ENCODE results near the gene SPATS2L. TPM values are rescaled to one million over a fixed set of nuclear protein-coding genes. Genes with fewer than 3 reads are reported as not detected.

Gene SPATS2L
- total and polyA plus RNA-seq, 2 of the 13 experiments (the other 11 are each of a cell fraction or from before 2014, with no cell fraction given) = 154 to 212 TPM

DNA sequence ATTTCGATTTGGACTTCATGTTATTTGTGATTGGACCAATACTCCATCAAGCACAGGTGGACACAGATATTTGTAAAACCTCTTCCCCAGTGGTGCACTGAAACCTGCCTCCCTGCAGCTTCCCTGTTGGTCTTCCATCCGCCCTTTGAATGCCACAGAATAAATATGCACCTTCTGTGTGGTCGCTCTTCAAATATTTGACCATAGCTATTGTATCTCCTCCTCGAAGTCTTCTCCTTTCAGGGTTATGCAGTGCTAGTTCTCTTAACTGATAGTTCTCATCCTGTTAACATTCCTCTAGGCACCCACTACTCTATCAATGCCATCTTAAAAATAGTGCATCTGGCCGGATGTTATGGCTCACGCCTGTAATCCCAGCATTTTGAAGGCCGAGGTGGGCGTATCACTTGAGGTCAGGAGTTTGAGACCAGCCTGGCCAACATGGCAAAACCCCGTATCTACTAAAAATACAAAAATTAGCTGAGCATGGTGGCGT lies 12.5 kb downstream of the SPATS2L start (continued):
- no peak for TF ChIP-seq ZNF280B (CRISPR knock-in tag; IDR thresholded peaks at IDR 0.05; ENCODE audit: borderline replicate concordance)
- TF ChIP-seq, protein P1, sequence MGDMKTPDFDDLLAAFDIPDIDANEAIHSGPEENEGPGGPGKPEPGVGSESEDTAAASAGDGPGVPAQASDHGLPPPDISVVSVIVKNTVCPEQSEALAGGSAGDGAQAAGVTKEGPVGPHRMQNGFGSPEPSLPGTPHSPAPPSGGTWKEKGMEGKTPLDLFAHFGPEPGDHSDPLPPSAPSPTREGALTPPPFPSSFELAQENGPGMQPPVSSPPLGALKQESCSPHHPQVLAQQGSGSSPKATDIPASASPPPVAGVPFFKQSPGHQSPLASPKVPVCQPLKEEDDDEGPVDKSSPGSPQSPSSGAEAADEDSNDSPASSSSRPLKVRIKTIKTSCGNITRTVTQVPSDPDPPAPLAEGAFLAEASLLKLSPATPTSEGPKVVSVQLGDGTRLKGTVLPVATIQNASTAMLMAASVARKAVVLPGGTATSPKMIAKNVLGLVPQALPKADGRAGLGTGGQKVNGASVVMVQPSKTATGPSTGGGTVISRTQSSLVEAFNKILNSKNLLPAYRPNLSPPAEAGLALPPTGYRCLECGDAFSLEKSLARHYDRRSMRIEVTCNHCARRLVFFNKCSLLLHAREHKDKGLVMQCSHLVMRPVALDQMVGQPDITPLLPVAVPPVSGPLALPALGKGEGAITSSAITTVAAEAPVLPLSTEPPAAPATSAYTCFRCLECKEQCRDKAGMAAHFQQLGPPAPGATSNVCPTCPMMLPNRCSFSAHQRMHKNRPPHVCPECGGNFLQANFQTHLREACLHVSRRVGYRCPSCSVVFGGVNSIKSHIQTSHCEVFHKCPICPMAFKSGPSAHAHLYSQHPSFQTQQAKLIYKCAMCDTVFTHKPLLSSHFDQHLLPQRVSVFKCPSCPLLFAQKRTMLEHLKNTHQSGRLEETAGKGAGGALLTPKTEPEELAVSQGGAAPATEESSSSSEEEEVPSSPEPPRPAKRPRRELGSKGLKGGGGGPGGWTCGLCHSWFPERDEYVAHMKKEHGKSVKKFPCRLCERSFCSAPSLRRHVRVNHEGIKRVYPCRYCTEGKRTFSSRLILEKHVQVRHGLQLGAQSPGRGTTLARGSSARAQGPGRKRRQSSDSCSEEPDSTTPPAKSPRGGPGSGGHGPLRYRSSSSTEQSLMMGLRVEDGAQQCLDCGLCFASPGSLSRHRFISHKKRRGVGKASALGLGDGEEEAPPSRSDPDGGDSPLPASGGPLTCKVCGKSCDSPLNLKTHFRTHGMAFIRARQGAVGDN (CRISPR knock-in tag; IDR thresholded peaks at IDR 0.05) = peak; percentile 18; the same call in 1 of the 2 replicates
- peak; percentile 94 for TF ChIP-seq PPARG (CRISPR knock-in tag; conservative IDR thresholded peaks at IDR 0.05)
- TF ChIP-seq, protein P2, sequence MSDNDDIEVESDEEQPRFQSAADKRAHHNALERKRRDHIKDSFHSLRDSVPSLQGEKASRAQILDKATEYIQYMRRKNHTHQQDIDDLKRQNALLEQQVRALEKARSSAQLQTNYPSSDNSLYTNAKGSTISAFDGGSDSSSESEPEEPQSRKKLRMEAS (IDR thresholded peaks at IDR 0.05) = 0 out of 2 replicates have a peak, but pooled peaks have one; percentile 36
- TF ChIP-seq, protein P3, sequence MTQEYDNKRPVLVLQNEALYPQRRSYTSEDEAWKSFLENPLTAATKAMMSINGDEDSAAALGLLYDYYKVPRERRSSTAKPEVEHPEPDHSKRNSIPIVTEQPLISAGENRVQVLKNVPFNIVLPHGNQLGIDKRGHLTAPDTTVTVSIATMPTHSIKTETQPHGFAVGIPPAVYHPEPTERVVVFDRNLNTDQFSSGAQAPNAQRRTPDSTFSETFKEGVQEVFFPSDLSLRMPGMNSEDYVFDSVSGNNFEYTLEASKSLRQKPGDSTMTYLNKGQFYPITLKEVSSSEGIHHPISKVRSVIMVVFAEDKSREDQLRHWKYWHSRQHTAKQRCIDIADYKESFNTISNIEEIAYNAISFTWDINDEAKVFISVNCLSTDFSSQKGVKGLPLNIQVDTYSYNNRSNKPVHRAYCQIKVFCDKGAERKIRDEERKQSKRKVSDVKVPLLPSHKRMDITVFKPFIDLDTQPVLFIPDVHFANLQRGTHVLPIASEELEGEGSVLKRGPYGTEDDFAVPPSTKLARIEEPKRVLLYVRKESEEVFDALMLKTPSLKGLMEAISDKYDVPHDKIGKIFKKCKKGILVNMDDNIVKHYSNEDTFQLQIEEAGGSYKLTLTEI (CRISPR knock-in tag; conservative IDR thresholded peaks at IDR 0.05) = no peak
- no peak for TF ChIP-seq YEATS2 (CRISPR knock-in tag; IDR thresholded peaks at IDR 0.05; ENCODE audit: borderline replicate concordance)
- no peak for TF ChIP-seq ZNF460 (CRISPR knock-in tag; IDR thresholded peaks at IDR 0.05; ENCODE audit: borderline replicate concordance)
- TF ChIP-seq TGIF2 (CRISPR knock-in tag; IDR thresholded peaks at IDR 0.05) = peak; percentile 83
- TF ChIP-seq FOSL2 (CRISPR knock-in tag; IDR thresholded peaks at IDR 0.05) = peak; percentile 79
- TF ChIP-seq ZNF605 (CRISPR knock-in tag; IDR thresholded peaks at IDR 0.05) = peak; percentile 76; the same call in 1 of the 2 replicates
- no peak for TF ChIP-seq E2F2 (CRISPR knock-in tag; IDR thresholded peaks at IDR 0.05; ENCODE audit: borderline replicate concordance)
- TF ChIP-seq CHCHD3 (CRISPR knock-in tag; IDR thresholded peaks at IDR 0.05) = no peak
- TF ChIP-seq CBX2 (IDR thresholded peaks at IDR 0.05; ENCODE audit: low read depth, low read length) = no peak
- TF ChIP-seq CBX2 (CRISPR knock-in tag; IDR thresholded peaks at IDR 0.05; ENCODE audit: low read depth) = peak; percentile 60; the same call in 1 of the 2 replicates
- no peak for TF ChIP-seq ZNF253 (CRISPR knock-in tag; IDR thresholded peaks at IDR 0.05; ENCODE audit: borderline replicate concordance)
- peak; percentile 93 for TF ChIP-seq DPF2 (CRISPR knock-in tag; IDR thresholded peaks at IDR 0.05; ENCODE audit: borderline replicate concordance, low read depth)
- peak; percentile 62 for TF ChIP-seq THAP11 (CRISPR knock-in tag; IDR thresholded peaks at IDR 0.05)
- no peak; the same call in 1 of the 2 replicates for TF ChIP-seq TFDP1 (CRISPR knock-in tag; IDR thresholded peaks at IDR 0.05; ENCODE audit: borderline replicate concordance)
- 0 out of 2 replicates have a peak, but pooled peaks have one; percentile 82 for TF ChIP-seq ZNF558 (CRISPR knock-in tag; IDR thresholded peaks at IDR 0.05; ENCODE audit: borderline replicate concordance)
- no peak for TF ChIP-seq ZNF24 (IDR thresholded peaks at IDR 0.05)
